Left lung (tissue), 10 donors: ENCODE results near the gene NTHL1. TPM values are rescaled to one million over a fixed set of nuclear protein-coding genes. Genes with fewer than 3 reads are reported as not detected.

ENCODE experiments used
- ATAC-seq: fragments of 200-7000 bp; cut with Tn5 transposase; one replicate; pipeline ENCODE4 v1.9.1; 2020; ENCODE audit warnings: moderate library complexity
- DNase-seq, 4 donors: peaks; one replicate each; pipeline ENCODE4 v3.0.0-alpha.2; 2013 to 2020
- H3K27ac ChIP-seq, 2 donors: fragments of 200-600 bp; sonication (generic) in 1 of 2; one replicate each; pipeline versions ENCODE4 v1.5.0 to v1.8.0; 2020 to 2021
- H3K27me3 ChIP-seq, 2 donors: fragments of 200-600 bp; sonication (generic) in 1 of 2; one replicate each; pipeline versions ENCODE4 v1.5.0 to v1.8.0; 2020 to 2021
- H3K36me3 ChIP-seq, 2 donors: fragments of 200-600 bp; sonication (generic) in 1 of 2; one replicate each; pipeline versions ENCODE4 v1.5.0 to v1.8.0; 2020 to 2021
- H3K4me1 ChIP-seq, 2 donors: fragments of 200-600 bp; one replicate each; pipeline ENCODE4 v1.8.0; 2021
- H3K4me3 ChIP-seq, 2 donors: fragments of 200-600 bp; sonication (generic) in 1 of 2; one replicate each; pipeline versions ENCODE4 v1.5.0 to v1.8.0; 2020 to 2021; ENCODE audit warnings: mild to moderate bottlenecking in 1 of 2
- H3K9me3 ChIP-seq, 2 donors: fragments of 200-600 bp; sonication (generic) in 1 of 2; one replicate each; pipeline versions ENCODE4 v1.5.0 to v1.8.0; 2020 to 2021
- CTCF ChIP-seq, 2 donors: fragments of 200-600 bp; sonication (generic) in 1 of 2; IDR thresholded peaks; one replicate each; pipeline versions ENCODE4 v1.5.0 to v1.8.0; 2021; ENCODE audit warnings: antibody characterized with exemption in 2 of 2
- intact Hi-C, 2 donors: fragments of 100-400 bp; cut with DNase I; formaldehyde crosslinking; loops; one replicate each; pipeline versions ENCODE4 v1.11.2 to v1.14.2; 2022
- polyA plus RNA-seq, 6 donors: library from polyadenylated mRNA; unstranded; fragments of 120-200 nt; gene quantifications; one replicate each; pipeline ENCODE4 v1.2.1, GENCODE V29; 2013; ENCODE audit not compliant: insufficient read length in 6 of 6
- total RNA-seq, 2 donors: library from RNA; stranded (reverse); fragmentation: NEBNext Ultra II Directional; extraction: Animal tissue kit (Norgen Biotek cat#: 25700); gene quantifications; one replicate each; pipeline ENCODE4 v1.2.1, GENCODE V29; 2021
- donor health status: DM: no; HTN: yes; CAD: no.
- donor health status: DM: no; HTN: no; CAD: no.

The NTHL1 gene
- total and polyA plus RNA-seq, 8 donors, result 19.4 to 30.0 (median 25.8) TPM

GRCh38 chr16:2026461-2027023, 21.1 kb downstream of the NTHL1 start, which contains the start of gene NHERF2:
TSS of gene NHERF2 (plus strand) at chr16:2026902. CDS start at chr16:2027006, 104 bp downstream.
- peaks cover 0 to 53% of the 10 kb centered on the region in 2 donors for H3K27me3 ChIP-seq
- DNase-seq (peak in 1 of 4 donors; percentile 84), ATAC-seq (peak; percentile 25)
- intact Hi-C loops, result no loop called here
- H3K27ac ChIP-seq, result peak within 1 kb of the TSS; percentile 56 to 68
- H3K36me3 ChIP-seq, result peaks cover 0 to 17% of the 10 kb centered on the region in 2 donors
- H3K4me3 ChIP-seq, result peak within 1 kb of the TSS; percentile 48 to 67
- no peak for TF ChIP-seq CTCF (IDR thresholded peaks at IDR 0.05)
- peaks cover 17 to 66% of the 10 kb centered on the region in 2 donors for H3K4me1 ChIP-seq
- H3K9me3 ChIP-seq, result no peaks in the 10 kb centered on the region

GRCh38 chr16:2025878-2026460, 21.7 kb downstream of the NTHL1 start:
- intact Hi-C loops, result no loop called here

GRCh38 chr16:2025251-2025650, 22.4 kb downstream of the NTHL1 start:
- Histone ChIP-seq H3K27ac (peak overlapping the region in 1 of 2 donors; percentile 71), H3K27me3 (peaks cover 8 to 66% of the 10 kb centered on the region in 2 donors), H3K4me1 (peaks cover 18 to 70% of the 10 kb centered on the region in 2 donors), H3K36me3 (peaks cover 0 to 6% of the 10 kb centered on the region in 2 donors), H3K4me3 (no peak overlapping the region), H3K9me3 (no peaks in the 10 kb centered on the region)
- intact Hi-C loops, result no loop called here
- ATAC-seq, result no peak
- DNase-seq, result peak in 1 of 4 donors; percentile 74
- TF ChIP-seq CTCF (IDR thresholded peaks at IDR 0.05), result no peak

More at GRCh38 chr16:2025878-2026460, 21.7 kb downstream of the NTHL1 start:
- peak overlapping the region; percentile 53 to 63 for H3K27ac ChIP-seq
- H3K4me3 ChIP-seq, result peak overlapping the region; percentile 25 to 67
- no peak for ATAC-seq
- H3K4me1 ChIP-seq, result peaks cover 17 to 65% of the 10 kb centered on the region in 2 donors
- TF ChIP-seq CTCF (IDR thresholded peaks at IDR 0.05), result no peak
- H3K36me3 ChIP-seq, result peaks cover 0 to 13% of the 10 kb centered on the region in 2 donors
- H3K9me3 ChIP-seq, result no peaks in the 10 kb centered on the region
- peaks cover 1 to 59% of the 10 kb centered on the region in 2 donors for H3K27me3 ChIP-seq
- DNase-seq, result peak in 1 of 4 donors; percentile 68

GRCh38 chr16:2024032-2024420, 23.6 kb downstream of the NTHL1 start:
- H3K4me1 ChIP-seq, result peaks cover 22 to 69% of the 10 kb centered on the region in 2 donors
- peak overlapping the region in 1 of 2 donors; percentile 29 for H3K4me3 ChIP-seq
- TF ChIP-seq CTCF (IDR thresholded peaks at IDR 0.05), result no peak
- intact Hi-C loops, result loop anchor here in 1 of 2 donors (5.0 kb wide), 1 partner anchor 128 kb away; no protein-coding TSS in a partner anchor
- ATAC-seq (no peak), DNase-seq (peak in 1 of 4 donors; percentile 56)
- H3K27ac ChIP-seq, result peak overlapping the region; percentile 50 to 71
- peaks cover 20 to 78% of the 10 kb centered on the region in 2 donors for H3K27me3 ChIP-seq
- no peaks in the 10 kb centered on the region for H3K36me3 ChIP-seq
- no peaks in the 10 kb centered on the region for H3K9me3 ChIP-seq
